Ammon's horn (tissue), 1 donor: ENCODE data around the gene C1orf94.

Experiments
- DNase-seq: peaks from one replicate; pipeline ENCODE4 v3.0.0-alpha.2; 2016; ENCODE audit warnings: low spot score

C1orf94 gene

DNA sequence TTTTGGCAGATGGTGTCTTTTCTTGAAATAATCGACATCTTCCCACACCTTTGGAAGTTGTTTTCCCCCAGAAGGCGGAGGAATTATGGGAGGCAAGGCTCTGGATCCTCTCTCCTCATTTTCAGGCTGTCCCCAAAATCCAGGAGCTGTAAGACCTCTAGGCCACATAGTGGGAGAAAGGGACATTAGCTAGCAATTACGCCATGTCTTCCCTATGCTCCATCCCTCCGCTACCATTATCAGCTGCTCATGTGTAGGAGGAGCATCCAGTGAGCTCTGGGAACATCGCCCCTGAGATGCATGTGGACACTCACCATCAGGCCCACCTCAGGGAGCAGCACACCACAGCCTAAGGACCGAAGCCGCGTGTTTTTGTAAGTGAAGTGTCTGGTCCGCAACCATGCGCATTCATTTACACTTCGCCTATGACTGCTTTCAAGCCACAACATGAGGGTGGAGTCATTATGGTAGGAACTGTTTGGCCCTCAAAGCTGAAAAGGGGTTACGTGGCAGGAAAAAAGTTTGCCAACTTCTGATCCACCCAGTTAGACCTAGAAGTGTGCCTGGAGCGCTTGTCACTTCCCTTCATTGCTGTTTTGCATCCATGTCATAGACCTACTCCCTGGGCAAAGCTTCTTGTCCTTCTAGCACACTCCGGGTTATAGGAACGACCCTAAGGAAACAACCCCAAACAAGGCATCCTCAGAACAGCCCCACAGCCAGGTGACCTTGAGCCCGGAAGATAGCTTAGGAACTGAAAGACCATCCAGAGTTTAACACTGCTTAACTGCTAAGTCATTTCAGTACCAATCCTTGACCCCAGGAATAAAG is 85.5 kb downstream of the C1orf94 start:
- no peak for DNase-seq

DNA sequence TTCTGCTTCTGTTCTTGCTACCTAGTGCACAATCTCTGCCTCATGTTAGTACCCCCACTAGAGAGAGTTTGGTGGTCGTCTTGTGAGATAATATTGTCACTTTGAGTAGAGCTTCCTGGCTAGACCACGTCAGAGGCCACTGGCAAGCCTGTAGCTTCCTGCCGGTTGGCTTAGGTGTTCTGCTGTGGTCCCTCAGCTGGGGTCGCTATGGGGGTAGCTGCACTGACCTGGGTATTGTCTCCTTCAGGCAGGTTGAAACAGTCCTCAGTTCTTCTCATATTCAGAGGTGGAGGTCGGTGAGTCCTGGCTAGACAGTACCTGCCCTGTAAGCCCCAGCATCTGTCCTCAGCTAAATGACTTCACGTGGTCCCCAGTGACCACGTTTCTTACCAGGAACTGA is 86.2 kb downstream of the C1orf94 start:
- DNase-seq: no peak

DNA sequence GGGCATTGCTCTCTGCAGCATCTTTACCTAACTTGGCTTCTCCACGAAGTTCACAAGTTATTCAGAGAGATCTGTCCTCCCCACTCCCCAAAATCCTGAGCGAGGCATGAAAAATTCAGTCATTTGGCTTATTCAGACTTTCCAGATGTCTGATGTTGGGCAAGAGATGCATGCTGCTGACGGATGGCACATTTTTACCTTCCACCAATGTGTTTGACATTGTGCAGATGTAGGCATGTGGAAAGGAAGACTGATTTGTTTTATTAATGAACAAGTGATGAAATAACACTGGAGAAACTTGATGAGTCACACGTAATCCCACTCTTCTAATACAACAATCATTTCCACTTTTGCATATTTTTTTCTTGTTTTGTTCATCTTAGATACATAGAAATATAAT is 86.7 kb downstream of the C1orf94 start:
- no peak for DNase-seq

DNA sequence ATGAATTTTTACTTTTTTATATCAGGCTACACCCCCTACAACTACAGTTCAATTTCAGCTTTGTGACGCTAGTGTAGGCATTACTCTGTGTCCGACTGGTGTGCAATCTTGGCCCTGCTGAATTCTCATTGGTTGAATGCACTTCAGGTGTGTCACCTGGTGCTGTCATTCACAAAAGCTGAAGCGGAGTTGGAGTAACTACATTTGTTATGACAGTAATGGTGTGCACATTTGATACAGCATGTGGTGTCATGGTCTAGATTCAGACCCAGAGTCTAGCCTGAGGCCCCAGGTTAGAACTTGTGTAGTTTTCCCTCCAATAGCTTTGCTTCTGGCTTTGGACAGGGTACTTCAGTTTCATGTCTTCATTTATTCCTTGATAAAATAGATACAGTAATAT is 88.7 kb downstream of the C1orf94 start:
- no peak for DNase-seq

DNA sequence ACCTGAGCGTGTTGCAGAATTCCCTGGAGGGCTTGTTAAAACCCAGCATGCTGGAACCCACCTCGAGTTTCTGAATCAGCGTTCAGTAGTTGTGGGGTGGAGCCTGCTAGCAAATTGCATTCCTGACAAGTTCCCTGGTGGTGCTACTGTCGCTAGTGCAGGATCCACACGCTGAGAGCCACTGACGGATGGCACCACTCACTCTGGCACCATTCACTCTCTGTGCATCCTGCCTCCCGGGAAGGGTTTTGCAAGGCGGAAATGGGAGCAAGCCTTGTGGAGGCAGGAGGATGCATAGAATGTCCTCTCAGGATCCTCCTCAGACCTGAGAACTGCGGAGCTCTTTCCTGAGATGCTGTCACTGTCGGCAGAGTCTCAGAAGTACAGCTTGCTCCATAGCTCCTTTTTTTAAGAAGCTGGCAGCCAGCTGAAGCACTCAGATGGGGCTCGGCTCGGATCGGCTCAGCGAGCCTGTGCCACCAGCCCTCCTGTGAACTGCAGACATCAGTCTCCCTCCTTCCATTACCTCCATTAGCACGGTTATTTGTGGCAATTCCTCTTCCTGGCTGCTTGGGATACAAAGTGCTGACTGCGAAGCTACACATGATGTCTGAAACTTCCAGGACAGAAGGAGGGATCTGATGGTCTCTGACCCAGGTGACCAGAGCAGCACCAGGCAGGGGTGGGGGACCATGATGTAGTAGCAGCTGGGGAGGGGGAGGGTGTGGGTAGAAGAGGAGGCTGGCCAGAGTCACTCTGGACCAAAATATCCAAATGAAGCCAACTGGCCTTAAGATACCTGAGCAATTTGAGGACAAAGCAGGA is 89.6 kb downstream of the C1orf94 start:
- peak; percentile 20 for DNase-seq

DNA sequence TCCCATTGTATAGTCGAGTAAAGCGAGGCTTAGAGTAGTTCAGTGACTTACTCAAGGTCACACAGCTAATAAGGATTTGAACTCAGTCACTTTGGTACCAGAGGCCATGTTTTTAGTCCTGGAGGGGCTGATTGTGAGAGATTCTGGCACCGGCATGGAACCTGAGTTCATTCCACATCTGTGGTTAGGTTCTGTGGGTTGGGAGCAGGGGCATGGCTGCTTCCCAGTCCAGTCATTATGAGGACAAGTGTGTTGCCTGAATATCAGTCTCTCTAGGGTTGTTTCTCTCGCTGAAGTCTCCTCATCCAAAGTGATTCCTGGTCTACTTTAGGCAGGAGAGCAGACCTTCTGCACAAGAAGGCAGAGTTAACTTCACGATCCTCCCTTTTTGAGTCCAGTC is 90.6 kb downstream of the C1orf94 start:
- DNase-seq: no peak

DNA sequence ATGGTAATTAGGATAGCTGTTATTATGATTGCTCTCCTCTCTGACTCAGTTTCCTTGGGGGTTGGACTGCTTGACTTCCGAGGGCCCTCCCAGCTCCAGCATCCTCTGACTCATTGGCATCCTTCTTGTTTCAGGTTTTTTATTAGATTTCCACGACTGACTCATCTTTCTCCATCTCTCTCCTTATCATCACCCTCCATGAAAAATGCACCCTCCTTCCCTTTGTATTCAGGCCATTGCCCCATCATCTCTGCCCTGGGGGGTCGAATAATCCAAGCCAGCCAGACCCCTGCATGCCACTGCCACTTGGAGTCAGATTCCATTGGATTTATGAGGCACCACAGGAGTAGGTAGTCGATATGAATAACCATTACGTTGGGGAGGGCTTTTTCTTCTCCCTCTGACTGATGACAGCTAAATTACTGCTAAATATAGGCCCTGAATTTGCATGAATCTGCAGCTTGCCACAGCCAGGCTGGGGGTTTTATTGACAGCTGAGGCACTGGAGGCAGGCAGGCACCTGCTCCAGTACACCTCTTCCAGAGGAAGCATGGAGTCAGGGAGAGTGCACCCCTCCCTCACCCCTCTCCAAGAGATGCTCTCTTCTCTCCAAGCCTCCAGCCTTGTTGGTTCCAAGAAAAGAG is 91.7 kb downstream of the C1orf94 start:
- DNase-seq: peak; percentile 61
